ENCODE measurements around the gene USP10.

The USP10 gene
- 94.0 to 123 (median 101) reads per million in 4 experiments for total RNA-seq

GRCh38 chr16:84699712-84700445 lies at the start of gene USP10:
TSS of gene USP10 (plus strand) at chr16:84700000. CDS start at chr16:84700091, 91 bp downstream.
- peak; percentile 77 for DNase-seq

GRCh38 chr16:84650062-84650991 lies 49.5 kb upstream of the USP10 start:
- DNase-seq, result no peak

- DNase-seq, result peak; percentile 9
Measured at GRCh38 chr16:84652566-84652965, 47.2 kb upstream of the USP10 start.

- no peak for DNase-seq
Measured at GRCh38 chr16:84654238-84654637, 45.6 kb upstream of the USP10 start.

- no peak for DNase-seq
Measured at GRCh38 chr16:84654998-84655397, 44.8 kb upstream of the USP10 start.

GRCh38 chr16:84656649-84657048 lies 43.2 kb upstream of the USP10 start:
- DNase-seq, result no peak

GRCh38 chr16:84657229-84657837 lies 42.5 kb upstream of the USP10 start:
- no peak for DNase-seq

- DNase-seq, result no peak
Measured at GRCh38 chr16:84658690-84659089, 41.1 kb upstream of the USP10 start.

GRCh38 chr16:84659656-84660300 lies 40.0 kb upstream of the USP10 start:
- DNase-seq, result no peak

GRCh38 chr16:84660973-84661372 lies 38.8 kb upstream of the USP10 start:
- no peak for DNase-seq

- no peak for DNase-seq
Measured at GRCh38 chr16:84661418-84662060, 38.3 kb upstream of the USP10 start.

- DNase-seq, result no peak
Measured at GRCh38 chr16:84662471-84662870, 37.3 kb upstream of the USP10 start.

- no peak for DNase-seq
Measured at GRCh38 chr16:84663433-84664101, 36.2 kb upstream of the USP10 start.

- no peak for DNase-seq
Measured at GRCh38 chr16:84665359-84665758, 34.4 kb upstream of the USP10 start.

- DNase-seq, result no peak
Measured at GRCh38 chr16:84665843-84666242, 34.0 kb upstream of the USP10 start.

- DNase-seq, result no peak
Measured at GRCh38 chr16:84667600-84668309, 32.0 kb upstream of the USP10 start.

- DNase-seq, result no peak
Measured at GRCh38 chr16:84670063-84670462, 29.7 kb upstream of the USP10 start.

- peak; percentile 73 for DNase-seq
Measured at GRCh38 chr16:84672276-84673202, 27.3 kb upstream of the USP10 start.

GRCh38 chr16:84673203-84673535 lies 26.6 kb upstream of the USP10 start:
- DNase-seq, result no peak

- no peak for DNase-seq
Measured at GRCh38 chr16:84673561-84673960, 26.2 kb upstream of the USP10 start.
